Ramos (cell line): ENCODE results near the gene STK32A.
"Not testable (repeated sequence)": the region's sequence is repeated elsewhere in the genome, so short reads cannot be mapped to it uniquely, and the experiment has no call there.

Experiments
- in situ Hi-C: fragments of 300-500 bp; cut with MboI; formaldehyde crosslinking; loops from one replicate; pipeline ENCODE4 v1.14.3; 2022; ENCODE audit warnings: low sequenced_read_pairs; ENCODE audit not compliant: unreplicated experiment

Gene STK32A

DNA sequence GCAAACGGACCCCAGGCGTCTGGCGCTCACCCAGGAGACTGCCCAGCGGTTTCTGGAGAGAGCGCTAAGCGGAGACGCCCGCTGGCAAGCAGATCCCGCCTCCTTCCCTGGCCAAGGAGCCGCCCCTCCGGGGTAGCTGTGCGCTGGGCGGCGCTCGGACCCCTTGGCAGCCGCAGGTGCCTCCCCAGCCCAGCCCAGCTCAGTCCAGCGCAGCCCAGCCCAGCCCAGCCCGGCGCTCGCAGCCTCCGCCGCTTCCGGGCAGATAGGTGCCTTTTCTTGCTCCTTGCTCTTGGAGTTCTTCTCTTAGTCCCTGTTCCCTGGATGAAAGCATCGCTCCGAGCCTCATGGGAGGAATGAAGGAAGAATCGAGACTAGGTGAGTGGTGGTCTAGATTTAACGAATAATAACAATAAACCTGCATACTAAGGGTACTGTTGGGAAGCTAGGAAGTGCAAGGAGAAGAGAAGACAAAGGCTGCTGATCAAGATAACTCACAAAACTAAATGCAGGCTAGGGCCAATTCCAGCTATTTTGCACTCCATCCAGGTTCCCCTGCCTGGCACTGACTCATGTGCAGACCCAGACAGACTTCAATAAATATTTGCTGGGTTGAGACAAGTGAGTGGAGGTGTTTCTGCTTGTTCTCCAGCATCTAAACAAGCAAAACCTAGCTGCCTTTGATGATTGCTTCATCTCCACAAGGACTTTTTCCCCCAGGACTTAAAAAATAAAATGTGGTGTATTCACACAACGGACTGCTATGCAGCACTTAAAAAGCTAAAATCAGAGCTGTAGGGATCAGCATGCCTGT lies at the start of gene STK32A:
Gene STK32A, plus strand, starts transcription at position 202 of the 811 bp plus-strand sequence. CDS start 4,609 bp downstream, outside the sequence.
- in situ Hi-C loops, result no loop called here

DNA sequence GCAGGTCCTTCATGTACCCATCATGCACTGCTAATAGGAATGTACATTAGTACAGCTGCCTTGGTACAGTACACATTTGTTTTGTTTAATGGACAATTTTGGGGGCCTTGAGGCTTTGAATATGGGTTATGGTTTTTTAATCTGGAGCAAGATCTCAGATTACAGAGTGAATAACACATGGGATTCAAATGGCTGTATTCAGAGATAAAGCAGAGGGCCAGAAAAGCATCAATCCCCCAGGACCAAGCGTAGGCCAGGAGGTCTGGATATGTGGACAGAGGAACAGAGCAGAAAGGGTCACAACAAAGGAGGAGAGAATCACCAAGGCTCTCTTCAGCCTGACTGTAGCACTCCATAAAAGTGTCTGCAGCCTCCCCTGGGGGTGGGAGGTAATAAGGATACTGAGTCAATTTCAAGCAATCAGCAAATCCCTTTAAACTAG lies 47.7 kb upstream of the STK32A start:
- in situ Hi-C loops, result loop anchor here (25.0 kb wide), 1 partner anchor 650 kb away; no protein-coding TSS in a partner anchor

DNA sequence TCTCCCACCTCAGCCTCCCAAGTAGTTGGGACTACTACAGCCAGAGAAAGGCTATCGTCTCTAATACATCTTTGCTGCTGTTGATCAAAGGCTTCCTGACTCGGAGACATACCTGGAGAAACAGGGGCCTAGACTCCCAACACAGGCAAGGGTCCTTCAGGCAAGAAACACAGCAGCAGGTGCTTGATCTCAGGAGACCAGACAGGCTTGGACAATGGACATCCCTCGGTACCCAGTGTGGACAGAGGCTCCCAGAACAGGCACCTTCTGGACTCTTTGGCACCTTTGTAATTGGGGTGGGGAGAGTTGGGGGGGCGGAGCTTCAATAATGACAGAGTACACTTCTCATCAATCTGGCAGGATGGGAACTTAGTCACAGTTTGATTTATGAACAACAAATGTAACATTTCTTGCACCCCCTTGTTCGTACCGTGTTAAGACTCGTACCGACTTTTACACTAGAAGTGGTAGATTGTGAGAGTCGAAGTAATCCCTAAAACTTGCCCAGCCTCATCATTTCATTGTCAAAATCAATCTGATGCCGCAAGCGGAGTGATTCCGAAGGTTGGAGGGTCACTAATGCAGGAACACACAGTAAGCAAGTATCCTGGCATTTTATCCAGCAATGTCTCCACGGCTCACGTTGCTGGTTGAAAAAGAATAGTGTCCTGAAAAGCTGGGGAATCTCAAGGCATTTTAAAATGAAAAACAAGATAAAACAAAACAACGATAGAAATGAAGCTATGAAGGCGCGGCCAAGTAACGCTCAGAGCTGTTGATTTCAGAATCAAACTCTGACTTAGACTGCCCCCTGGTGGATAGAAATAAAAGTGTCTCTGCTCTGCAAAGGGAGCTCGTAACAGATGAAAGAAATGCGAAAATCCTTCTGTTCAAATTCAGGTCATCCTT lies 46.4 kb upstream of the STK32A start:
- in situ Hi-C loops, result loop anchor here (25.0 kb wide), 1 partner anchor 651 kb away; no protein-coding TSS in a partner anchor

DNA sequence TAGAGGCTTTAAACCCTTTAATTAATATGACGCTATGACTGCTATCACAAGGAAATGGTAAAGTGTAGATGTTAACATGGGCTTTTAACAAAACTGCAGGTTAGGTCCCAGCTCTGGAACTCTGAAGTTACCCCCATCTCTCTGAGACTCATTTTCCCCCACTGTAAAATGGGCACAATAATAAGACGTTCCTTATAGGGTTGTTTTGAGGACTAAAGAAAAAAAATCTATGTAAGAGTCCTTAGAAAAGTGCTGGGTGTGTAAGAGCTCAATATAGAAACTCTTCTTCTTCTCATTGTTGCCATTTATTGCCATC lies 45.8 kb upstream of the STK32A start:
- in situ Hi-C loops, result loop anchor here (25.0 kb wide), 1 partner anchor 652 kb away; no protein-coding TSS in a partner anchor

- in situ Hi-C loops, result loop anchor here (25.0 kb wide), 1 partner anchor 653 kb away; no protein-coding TSS in a partner anchor
Observed at GRCh38 chr5:147190331-147190730, 44.5 kb upstream of the STK32A start.

DNA sequence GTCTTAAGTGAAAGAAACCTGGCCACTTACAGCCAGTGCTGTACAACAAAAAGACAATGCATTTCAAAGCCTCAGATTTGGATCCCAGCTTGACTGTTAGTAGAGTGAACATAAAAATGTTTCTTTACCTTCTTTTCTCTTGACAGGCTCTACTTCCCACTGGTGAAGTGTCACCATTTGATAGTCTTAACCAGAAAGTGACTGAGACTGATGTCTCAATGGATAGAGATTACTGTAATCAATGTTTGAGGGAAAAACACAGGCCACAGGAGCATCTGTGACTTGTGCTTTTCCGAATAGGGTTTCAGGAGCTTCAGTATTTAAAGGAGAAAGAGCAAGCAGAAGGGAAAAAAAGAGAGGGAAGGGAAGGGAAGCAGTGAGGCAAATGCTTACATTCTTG lies 41.7 kb upstream of the STK32A start:
- in situ Hi-C loops, result loop anchor here (25.0 kb wide), 1 partner anchor 656 kb away; no protein-coding TSS in a partner anchor

- in situ Hi-C loops, result no loop called here
Observed at GRCh38 chr5:147200004-147200403, 34.8 kb upstream of the STK32A start.

- in situ Hi-C loops, result no loop called here
Observed at GRCh38 chr5:147203213-147203612, 31.6 kb upstream of the STK32A start.

DNA sequence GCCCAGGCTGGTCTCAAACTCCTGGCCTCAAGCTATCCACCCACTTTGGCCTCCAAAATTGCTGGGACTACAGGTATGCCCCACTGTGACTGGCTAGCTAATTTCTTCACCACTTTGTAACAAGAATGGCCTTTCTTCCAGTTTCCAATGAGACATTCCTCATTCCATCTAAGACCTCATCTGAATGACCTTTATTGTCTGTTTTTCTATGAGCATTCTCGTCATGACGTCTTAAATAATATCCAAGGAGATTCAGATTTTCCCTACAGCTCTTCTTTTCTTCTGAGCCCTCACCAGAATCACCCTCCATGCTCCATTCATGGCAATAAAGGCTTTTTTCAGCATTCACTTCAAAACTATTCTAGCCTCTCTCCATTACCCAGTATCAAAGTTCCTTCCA lies 30.2 kb upstream of the STK32A start:
- in situ Hi-C loops, result no loop called here

- in situ Hi-C loops, result no loop called here
Observed at GRCh38 chr5:147208134-147208533, 26.7 kb upstream of the STK32A start.

DNA sequence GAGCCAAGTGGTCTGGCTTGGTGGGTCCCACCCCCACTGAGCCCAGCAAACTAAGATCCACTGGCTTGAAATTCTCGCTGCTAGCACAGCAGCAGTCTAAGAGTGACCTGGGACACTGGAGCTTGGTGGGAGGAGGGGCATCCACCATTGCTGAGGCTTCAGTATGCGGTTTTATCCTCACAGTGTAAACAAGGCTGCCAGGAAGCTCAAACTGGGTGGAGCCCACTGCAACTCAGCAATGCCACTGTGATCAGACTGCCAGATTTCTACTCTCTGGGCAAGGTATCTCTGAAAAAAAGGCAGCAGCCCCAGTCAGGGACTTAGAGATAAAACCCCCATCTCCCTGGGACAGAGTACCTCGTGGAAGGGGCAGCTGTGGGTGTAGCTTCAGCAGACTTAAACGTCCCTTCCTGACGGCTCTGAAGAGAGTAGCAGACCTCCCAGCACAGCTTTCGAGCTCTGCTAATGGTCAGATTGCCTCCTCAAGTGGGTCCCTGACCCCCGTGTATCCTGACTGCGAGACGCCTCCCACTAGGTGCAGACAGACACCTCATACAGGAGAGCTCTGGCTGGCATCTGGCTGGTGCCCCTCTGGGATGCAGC lies 18.2 kb upstream of the STK32A start:
- in situ Hi-C loops, result no loop called here

DNA sequence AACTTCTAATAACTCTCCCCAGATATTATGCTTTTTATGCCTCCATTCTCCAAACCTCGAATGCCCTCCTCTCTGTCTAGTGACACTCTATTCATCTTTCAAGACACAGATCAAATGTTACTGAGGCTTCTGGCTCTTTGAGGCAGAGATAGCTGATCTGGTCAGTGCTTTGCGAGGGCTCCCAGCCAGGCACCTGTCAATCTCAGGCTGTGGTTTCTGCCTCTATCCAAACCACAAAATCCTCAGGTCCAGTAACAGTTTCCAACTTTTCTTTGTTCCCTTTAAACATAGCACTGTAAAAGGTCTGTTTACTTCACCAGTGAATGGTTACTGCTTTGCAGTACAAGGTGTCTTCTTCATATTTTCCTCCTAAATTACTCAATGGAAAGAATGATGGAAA lies 11.5 kb upstream of the STK32A start:
- in situ Hi-C loops, result no loop called here

DNA sequence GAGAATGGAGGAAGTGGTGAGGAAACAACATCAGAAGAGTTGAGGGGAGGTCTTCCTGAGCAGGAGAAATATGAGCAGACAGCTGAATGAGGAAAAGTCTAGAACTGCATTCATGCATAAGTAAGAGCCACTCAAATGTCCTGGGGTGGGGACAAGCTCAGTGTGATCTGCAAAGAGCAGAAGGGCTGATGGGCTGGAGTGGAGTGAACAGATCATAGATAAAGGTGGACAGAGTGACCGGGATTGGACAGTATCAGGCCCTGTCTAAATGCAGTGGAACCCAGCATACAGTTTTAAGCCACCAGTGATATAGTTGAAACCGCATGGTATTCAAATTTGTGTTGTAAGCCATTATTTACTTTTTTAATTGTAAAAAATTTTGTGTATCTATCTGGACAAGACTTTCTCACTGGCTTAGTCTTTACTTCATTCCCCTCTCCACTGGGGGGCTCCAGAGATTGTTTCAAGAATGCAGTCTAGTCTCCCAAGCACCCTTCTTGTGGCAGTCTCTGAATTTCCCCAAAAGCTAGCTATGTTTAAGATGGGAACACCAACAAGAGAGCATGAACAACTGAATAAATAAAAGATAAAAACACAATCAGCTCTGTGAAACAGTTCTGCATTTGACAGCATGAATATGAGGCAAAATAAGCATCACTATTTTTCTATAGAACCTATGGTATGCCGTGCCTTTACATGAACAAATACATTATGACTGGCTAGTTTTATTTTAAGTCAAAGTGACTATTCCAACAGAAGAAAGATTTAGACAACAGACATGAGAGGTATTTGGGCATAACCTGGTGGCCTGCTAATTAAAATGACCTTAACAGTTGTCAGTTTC lies 10.7 kb upstream of the STK32A start:
- in situ Hi-C loops, result no loop called here

GRCh38 chr5:147225938-147226337 lies 8.9 kb upstream of the STK32A start:
- in situ Hi-C loops, result no loop called here

- in situ Hi-C loops, result no loop called here
Observed at GRCh38 chr5:147226512-147226911, 8.3 kb upstream of the STK32A start.

DNA sequence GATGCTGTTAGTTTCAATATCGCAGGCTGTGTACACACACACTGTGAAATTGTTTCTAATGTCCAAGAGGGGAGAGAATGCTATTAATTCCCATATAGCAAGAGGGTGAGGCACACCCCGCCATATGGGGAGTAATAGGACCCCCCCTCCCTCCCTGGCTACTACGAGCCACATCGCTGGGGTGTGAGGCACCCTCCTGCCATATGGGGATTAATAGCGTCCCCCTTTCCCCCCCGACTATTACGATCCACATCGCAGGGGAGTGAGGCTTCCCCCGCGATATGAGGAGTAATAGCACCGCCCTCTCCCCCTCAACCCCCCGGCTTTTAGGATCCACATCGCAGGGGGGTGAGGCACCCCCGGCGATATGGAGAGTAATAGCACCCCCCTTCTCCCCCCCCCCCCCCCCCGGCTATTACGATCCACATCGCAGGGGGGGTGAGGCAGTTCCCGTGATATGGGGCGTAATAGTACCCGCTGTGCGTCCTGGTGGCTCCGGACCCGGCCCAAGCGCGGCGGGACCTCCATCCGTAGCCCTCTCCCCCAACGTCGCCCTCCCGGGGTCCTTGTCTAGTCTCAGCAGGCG lies 494 bp upstream of the STK32A start:
- in situ Hi-C loops, result no loop called here

DNA sequence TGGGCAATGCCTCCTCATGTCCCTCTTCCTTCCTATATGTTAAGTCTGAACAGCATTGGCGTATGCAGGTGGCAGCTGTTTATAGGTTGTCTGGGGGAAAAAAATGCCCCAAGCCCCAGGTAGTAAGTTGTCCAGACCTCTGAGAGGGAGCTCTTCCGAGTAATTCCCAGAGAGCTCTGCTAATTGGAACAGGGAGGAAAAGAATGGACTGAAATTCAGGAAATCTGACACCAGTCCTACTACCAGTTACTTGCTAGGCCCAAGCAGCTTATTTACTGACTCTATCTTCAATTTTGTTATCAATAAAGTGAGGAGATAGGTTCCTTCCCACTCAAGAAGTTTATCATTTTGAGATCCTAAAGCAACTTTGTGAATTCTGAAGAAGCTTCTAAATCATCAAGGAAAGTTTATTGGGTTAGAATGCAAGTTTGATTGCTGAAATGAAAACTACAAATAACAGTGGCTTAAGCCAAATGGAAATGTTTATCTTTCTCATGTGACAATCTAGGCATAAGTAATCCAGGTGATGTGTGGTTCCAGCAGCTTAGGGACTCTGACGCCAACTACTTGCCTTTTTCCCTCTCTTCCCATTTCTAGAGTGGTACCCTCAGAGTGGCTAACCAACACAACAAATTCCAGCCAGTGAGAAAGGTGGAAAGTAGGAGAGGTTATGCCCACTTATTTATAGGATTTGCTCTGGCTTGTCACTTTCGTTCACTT lies 5.6 kb downstream of the STK32A start:
- in situ Hi-C loops, result no loop called here

- in situ Hi-C loops, result not testable (repeated sequence)
Observed at GRCh38 chr5:147243238-147243637, 8.4 kb downstream of the STK32A start.
